Aorta (tissue), 5 donors: ENCODE data around the gene ANKFY1. TPM values are rescaled to one million over a fixed set of nuclear protein-coding genes. Genes with fewer than 3 reads are reported as not detected.

Experiments used
- ATAC-seq: fragments of 200-7000 bp; cut with Tn5 transposase; one replicate; pipeline ENCODE4 v1.9.1; 2022; ENCODE audit warnings: moderate library complexity; ENCODE audit not compliant: low FRiP score
- DNase-seq, 2 donors: peaks; one replicate each; pipeline ENCODE4 v3.0.0-alpha.2; 2020
- H3K27ac ChIP-seq, 2 donors: one replicate each; pipeline ENCODE4 v1.5.1; 2013; ENCODE audit warnings: low read length in 2 of 2, mild to moderate bottlenecking in 2 of 2, moderate library complexity in 2 of 2, control low read depth in 1 of 2, inconsistent platforms in 1 of 2, low read depth in 1 of 2
- H3K27me3 ChIP-seq, 2 donors: one replicate each; pipeline ENCODE4 v1.6.1; 2013; ENCODE audit warnings: control low read depth in 1 of 2, low read length in 1 of 2, mild to moderate bottlenecking in 1 of 2, moderate library complexity in 1 of 2; ENCODE audit not compliant: insufficient read depth in 2 of 2, control insufficient read depth in 1 of 2
- H3K36me3 ChIP-seq, 2 donors: one replicate each; pipeline ENCODE4 v1.6.1; 2013; ENCODE audit warnings: control low read depth in 1 of 2, low read length in 1 of 2, mild to moderate bottlenecking in 1 of 2; ENCODE audit not compliant: insufficient read depth in 2 of 2, control insufficient read depth in 1 of 2
- H3K4me1 ChIP-seq, 2 donors: one replicate each; pipeline ENCODE4 v1.6.1; 2013; ENCODE audit warnings: low read length in 2 of 2, control low read depth in 1 of 2, mild to moderate bottlenecking in 1 of 2, moderate library complexity in 1 of 2; ENCODE audit not compliant: insufficient read depth in 2 of 2, control insufficient read depth in 1 of 2
- H3K4me3 ChIP-seq, 2 donors: one replicate each; pipeline ENCODE4 v1.5.1; 2013; ENCODE audit warnings: low read length in 2 of 2, control low read depth in 1 of 2, mild to moderate bottlenecking in 1 of 2
- H3K9me3 ChIP-seq: one replicate; pipeline ENCODE4 v1.6.1; 2013; ENCODE audit warnings: mild to moderate bottlenecking, low read length; ENCODE audit not compliant: control insufficient read depth
- whole genome bisulfite sequencing, 2 donors: extraction: QIAGEN DNeasy Blood & Tissue Kit; methylation state at CpG; one replicate each; pipeline ENCODE4 v1.1.7; 2013; 5-methylcytosine and 5-hydroxymethylcytosine counted together
- intact Hi-C, 2 donors: fragments of 100-400 bp; cut with DNase I; formaldehyde crosslinking; loops; one replicate each; pipeline versions ENCODE4 v1.14.2 to v1.15.0; 2022
- polyA plus RNA-seq, 2 donors: library from polyadenylated mRNA; stranded (reverse); fragments of 200-250 nt; gene quantifications; one replicate each; pipeline ENCODE4 v1.2.3, GENCODE V29; 2013
- total RNA-seq, 2 donors: library from RNA; stranded (reverse); fragmentation: NEBNext Ultra II Directional; extraction: Animal tissue kit (Norgen Biotek cat#: 25700); gene quantifications; one replicate each; pipeline ENCODE4 v1.2.1, GENCODE V29; 2021
- donor health status: healthy with polysubstance abuse.
- donor health status: Bipolar disorder and iron deficiency.
- donor health status: DM: no; HTN: no; CAD: no.
- donor health status: DM: no; HTN: no; CAD: no.
- donor health status: DM: yes; HTN: yes; CAD: no.

Gene ANKFY1
- total and polyA plus RNA-seq, 4 donors = 4.5 to 71.6 (median 37.7) TPM

DNA sequence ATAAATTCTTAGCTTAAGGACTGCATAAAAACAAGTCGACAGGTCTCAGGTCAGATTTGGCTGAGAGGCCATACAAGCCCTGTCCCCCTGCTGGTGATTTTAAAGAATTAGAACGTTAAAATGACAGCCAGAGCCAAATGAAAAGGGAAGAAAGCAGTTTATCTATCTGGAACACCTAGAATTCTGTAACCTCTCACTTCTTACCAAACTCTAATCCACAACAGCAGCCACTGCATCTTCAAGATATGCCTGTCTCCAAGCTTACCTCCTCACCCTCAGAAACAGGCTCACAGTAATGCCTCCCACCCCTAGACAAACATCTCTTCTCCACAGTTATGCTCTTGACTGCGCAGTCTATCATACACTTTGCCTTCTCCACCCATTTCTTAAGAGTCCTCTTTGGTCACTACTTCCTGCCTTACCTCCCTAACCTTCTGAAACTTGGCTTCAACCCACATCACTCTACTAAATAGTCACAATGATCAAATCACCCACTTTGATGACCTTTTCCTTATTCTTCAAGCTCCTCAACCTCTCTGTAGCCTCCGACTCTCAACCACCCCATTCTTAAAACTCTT, 14.2 kb downstream of the ANKFY1 start:
- intact Hi-C loops = loop anchor here in 1 of 2 donors (2.0 kb wide), 1 partner anchor 35 kb away; no protein-coding TSS in a partner anchor
- Histone ChIP-seq H3K27ac (peak overlapping the region; percentile 67 to 69), H3K27me3 (no peaks in the 10 kb centered on the region), H3K9me3 (no peaks in the 10 kb centered on the region), H3K4me1 (peaks cover 1 to 7% of the 10 kb centered on the region in 2 donors), H3K36me3 (no peaks in the 10 kb centered on the region), H3K4me3 (no peak overlapping the region)
- ATAC-seq (no peak), DNase-seq (no peak)
- 47% methylated on average over 4 of the region's 4 CpGs for WGBS, 2 donors

DNA sequence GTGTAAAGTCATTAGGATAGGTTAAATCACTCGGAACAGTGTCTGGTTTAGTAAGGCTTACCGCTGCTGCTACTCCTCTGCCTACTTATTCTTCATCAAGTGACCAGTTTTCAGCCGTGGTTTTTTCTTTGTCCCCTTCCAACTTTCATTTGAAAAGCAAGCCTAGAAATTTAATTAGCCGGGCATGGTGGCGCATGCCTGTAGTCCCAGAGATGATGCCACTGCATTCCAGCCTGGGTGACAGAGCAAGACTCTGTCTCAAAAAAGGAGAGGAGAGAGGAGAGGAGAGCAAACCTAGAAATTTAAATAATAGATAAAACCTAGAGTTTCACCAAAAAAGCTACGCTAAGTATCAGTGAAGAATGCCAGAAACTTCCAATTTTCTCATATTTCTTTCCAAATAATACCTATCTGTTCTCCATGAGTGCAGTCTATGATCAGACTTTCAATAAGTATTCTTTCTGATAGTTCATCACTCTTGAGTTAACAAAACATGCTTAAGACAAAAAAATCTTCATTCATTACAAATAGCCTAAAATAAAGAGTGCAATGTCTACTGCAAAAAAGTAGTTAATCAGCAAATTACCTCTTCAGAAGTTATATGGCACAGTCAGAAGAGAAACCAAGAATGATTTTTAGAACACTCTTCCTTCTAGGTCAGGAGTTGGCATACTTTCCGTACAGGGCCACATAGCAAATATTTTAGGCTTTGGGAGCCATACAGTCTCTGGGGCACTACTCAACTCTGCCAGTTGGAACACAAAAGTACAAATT, 15.1 kb downstream of the ANKFY1 start:
- Histone ChIP-seq H3K27me3 (no peaks in the 10 kb centered on the region), H3K9me3 (no peaks in the 10 kb centered on the region), H3K27ac (peak overlapping the region in 1 of 2 donors; percentile 61), H3K4me1 (peaks cover 1 to 7% of the 10 kb centered on the region in 2 donors), H3K4me3 (no peak overlapping the region), H3K36me3 (no peaks in the 10 kb centered on the region)
- intact Hi-C loops = loop anchor here in 1 of 2 donors (2.0 kb wide), 1 partner anchor 34 kb away; no protein-coding TSS in a partner anchor
- no peak for DNase-seq
- no peak for ATAC-seq
- WGBS, 2 donors = 44 to 59% methylated on average over 7 of the region's 7 CpGs

DNA sequence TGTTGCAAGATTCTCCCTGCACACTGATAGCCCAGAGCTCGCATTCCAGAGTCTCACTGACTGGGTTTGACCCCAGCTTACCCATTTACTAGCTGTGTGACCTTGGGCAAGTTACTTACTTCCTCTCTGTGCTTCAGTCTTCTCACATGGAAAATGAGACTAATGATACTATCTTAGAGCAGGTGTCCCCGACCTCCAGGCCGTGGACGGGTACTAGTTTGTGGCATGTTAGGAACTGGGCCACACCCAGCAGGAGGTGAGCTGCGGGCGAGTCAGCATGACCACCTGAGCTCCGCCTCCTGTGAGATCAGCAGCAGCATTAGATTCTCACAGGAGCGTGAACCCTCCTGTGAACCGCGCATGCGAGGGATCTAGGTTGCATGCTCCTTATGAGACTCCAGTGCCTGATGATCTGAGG, 15.8 kb downstream of the ANKFY1 start:
- no peaks in the 10 kb centered on the region for H3K27me3 ChIP-seq
- 89 to 91% methylated on average over 11 of the region's 11 CpGs for WGBS, 2 donors
- ATAC-seq (no peak), DNase-seq (no peak)
- H3K9me3 ChIP-seq = no peaks in the 10 kb centered on the region
- no peaks in the 10 kb centered on the region for H3K36me3 ChIP-seq
- intact Hi-C loops = loop anchor here in 1 of 2 donors (2.0 kb wide), 1 partner anchor 33 kb away; no protein-coding TSS in a partner anchor
- H3K4me1 ChIP-seq = peaks cover 1 to 7% of the 10 kb centered on the region in 2 donors
- no peak overlapping the region for H3K4me3 ChIP-seq
- H3K27ac ChIP-seq = peak overlapping the region in 1 of 2 donors; percentile 61

DNA sequence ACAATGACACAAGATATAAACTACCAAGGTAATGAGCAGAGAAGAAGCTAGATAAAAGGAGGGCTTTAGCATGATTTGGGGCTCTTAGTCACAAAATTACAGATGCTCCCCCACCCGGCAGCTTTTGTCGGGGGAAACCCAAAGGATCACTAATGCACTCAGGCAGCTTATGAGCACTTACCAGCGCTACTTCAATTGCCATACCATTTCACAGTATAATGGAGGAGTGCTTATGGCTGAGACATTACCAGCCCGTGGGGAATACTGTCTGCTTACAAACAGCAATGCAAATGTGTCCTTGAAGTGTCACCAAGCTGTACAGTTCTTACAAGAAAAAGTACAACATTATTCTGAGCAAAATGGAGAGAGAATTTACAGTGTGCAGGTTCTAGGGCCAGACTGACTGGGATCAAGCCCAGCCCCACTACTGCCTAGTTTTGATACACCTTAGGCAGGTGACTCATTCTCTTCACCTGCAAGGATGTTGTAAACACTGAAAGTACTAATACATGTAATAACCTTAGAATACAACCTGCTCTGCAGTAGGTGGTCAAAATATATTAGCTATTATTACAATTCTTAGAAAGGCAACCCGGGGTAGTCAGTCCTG, 16.3 kb downstream of the ANKFY1 start:
- ATAC-seq = no peak
- Histone ChIP-seq H3K36me3 (no peaks in the 10 kb centered on the region), H3K4me1 (peaks cover 1 to 7% of the 10 kb centered on the region in 2 donors), H3K27me3 (no peaks in the 10 kb centered on the region), H3K4me3 (no peak overlapping the region), H3K9me3 (no peaks in the 10 kb centered on the region), H3K27ac (no peak overlapping the region)
- intact Hi-C loops = no loop called here
- 62 to 86% methylated on average over 5 of the region's 5 CpGs for WGBS, 2 donors
- no peak for DNase-seq

DNA sequence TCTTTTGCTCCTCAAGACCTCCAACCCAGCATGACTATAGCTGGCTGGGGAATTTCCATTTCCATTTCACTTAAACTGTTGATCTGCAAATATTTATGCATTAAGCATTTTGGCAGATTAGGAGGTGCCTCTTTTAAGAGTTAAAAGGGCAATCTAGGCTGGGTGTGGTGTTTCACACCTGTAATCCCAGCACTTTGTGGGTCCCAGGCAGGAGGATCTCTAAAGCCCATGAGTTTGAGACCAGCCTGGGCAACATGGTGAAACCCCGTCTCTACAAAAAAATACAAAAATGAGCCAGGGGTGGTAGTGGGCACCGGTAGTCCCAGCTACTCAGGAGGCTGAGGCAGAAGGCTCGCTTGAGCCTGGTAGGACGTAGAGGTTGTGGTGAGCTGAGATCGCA, 17.1 kb downstream of the ANKFY1 start:
- 93% methylated on average over 5 of the region's 5 CpGs for WGBS, 2 donors
- peaks cover 1 to 7% of the 10 kb centered on the region in 2 donors for H3K4me1 ChIP-seq
- intact Hi-C loops = no loop called here
- H3K36me3 ChIP-seq = peaks cover 0 to 2% of the 10 kb centered on the region in 2 donors
- ATAC-seq (no peak), DNase-seq (no peak)
- no peak overlapping the region for H3K27ac ChIP-seq
- H3K9me3 ChIP-seq = no peaks in the 10 kb centered on the region
- H3K4me3 ChIP-seq = no peak overlapping the region
- no peaks in the 10 kb centered on the region for H3K27me3 ChIP-seq

DNA sequence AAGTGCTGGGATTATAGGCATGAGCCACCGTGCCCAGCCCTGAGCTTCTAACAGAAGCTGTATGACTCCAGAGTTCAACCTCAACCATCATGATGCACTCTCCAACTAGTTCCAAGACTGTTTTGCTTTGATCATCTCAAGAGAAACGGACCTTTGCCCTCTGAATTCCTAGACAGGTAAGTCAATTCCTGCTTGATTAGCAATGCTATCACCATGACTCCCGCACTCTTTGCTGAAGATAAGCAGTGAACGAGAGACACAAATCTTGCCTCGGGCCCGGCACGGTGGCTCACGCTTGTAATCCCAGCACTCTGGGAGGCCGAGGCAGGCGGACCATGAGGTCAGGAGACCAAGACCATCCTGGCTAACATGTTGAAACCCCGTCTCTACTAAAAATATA, 22.2 kb downstream of the ANKFY1 start:
- ATAC-seq (no peak), DNase-seq (no peak)
- Histone ChIP-seq H3K9me3 (no peaks in the 10 kb centered on the region), H3K27me3 (no peaks in the 10 kb centered on the region), H3K4me1 (no peaks in the 10 kb centered on the region), H3K27ac (no peak overlapping the region), H3K4me3 (no peak overlapping the region), H3K36me3 (peaks cover 4 to 5% of the 10 kb centered on the region in 2 donors)
- intact Hi-C loops = no loop called here
- WGBS, 2 donors = 93 to 96% methylated on average over 11 of the region's 11 CpGs

DNA sequence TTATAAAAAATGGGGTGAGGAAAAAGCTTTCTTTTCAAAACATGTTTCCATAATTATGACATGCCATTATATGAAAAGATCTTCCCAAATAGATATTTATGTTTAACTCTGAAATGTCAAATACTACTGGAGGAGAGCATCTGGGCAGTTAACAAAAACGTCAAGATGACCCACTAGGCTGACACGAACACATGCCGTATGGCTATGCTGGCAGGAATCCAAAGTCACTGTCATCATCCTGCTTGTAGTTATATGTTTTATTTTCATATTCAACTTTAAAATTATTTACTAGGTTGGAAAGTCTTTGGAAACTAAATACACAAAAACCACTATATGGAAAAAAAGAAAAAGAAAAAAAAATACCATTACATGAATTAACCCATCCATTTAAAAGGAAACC, 27.3 kb downstream of the ANKFY1 start:
- Histone ChIP-seq H3K36me3 (peaks cover 2 to 5% of the 10 kb centered on the region in 2 donors), H3K27ac (no peak overlapping the region), H3K4me1 (peaks cover 1 to 3% of the 10 kb centered on the region in 2 donors), H3K9me3 (no peaks in the 10 kb centered on the region), H3K27me3 (no peaks in the 10 kb centered on the region), H3K4me3 (no peak overlapping the region)
- no peak for DNase-seq
- ATAC-seq = no peak
- intact Hi-C loops = no loop called here
- WGBS, 2 donors = 45 to 50% methylated on average over 3 of the region's 3 CpGs

DNA sequence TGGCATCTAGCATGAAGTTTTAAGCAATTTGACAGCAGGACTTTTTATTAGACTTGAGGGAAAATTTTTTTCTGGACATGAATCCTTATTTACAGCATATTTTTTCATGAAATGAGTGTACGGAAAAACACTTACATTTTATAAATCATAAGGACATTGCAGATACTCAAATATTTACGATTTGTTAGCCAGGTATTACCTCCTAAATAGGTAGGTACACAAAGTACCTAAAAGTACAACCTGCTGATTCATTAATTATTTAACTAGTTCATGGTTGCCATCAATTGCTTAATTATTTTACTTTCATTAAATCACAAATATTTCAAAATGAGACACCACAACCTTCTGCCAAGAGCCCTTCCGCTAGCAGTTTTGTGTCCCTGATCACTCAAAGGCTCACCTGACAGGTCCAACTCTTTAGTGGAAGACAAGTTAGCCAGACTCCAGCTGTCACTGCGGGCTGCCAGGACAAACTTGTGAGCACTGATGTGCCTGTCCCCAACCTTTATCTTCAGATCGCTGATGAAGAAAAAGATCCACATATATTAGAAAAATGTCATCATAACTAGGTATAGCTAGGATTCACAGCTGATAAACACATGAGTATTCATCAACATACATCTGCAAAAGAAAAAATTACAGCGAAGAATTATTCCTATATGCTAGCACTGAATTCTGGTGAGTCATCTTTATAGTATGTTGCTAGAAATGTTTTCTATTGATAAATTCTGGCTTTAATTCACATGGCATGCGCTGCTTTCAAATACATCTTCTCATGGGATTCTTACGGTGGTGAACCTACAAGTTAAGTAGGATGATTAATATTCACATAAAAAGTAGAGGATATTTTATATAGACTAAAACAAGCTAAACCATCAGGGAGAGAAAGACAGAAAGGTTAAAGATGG, 28.2 kb downstream of the ANKFY1 start:
- H3K4me1 ChIP-seq = peaks cover 4 to 7% of the 10 kb centered on the region in 2 donors
- 66 to 76% methylated on average over 8 of the region's 8 CpGs for WGBS, 2 donors
- H3K36me3 ChIP-seq = peaks cover 2 to 5% of the 10 kb centered on the region in 2 donors
- DNase-seq (no peak), ATAC-seq (no peak)
- intact Hi-C loops = no loop called here
- H3K4me3 ChIP-seq = no peak overlapping the region
- no peaks in the 10 kb centered on the region for H3K27me3 ChIP-seq
- no peaks in the 10 kb centered on the region for H3K9me3 ChIP-seq
- peak overlapping the region in 1 of 2 donors; percentile 8 for H3K27ac ChIP-seq
